Mucosa of descending colon (tissue), 3 donors: Measurements from ENCODE around the gene CXXC4. TPM values are rescaled to one million over a fixed set of nuclear protein-coding genes. Genes with fewer than 3 reads are reported as not detected.

Experiments used
- ATAC-seq: fragments of 200-7000 bp; cut with Tn5 transposase; one replicate; pipeline ENCODE4 v1.9.1; 2020; ENCODE audit warnings: mild to moderate bottlenecking, moderate library complexity
- DNase-seq, 3 donors: peaks; one replicate each; pipeline ENCODE4 v3.0.0-alpha.2; 2020
- H3K36me3 ChIP-seq: fragments of 200-600 bp; one replicate; pipeline ENCODE4 v1.8.0; 2021; ENCODE audit warnings: low read depth, mild to moderate bottlenecking
- H3K4me1 ChIP-seq: fragments of 200-600 bp; one replicate; pipeline ENCODE4 v1.8.0; 2021; ENCODE audit warnings: low read depth, mild to moderate bottlenecking
- H3K4me3 ChIP-seq: fragments of 200-600 bp; one replicate; pipeline ENCODE4 v1.8.0; 2021; ENCODE audit warnings: mild to moderate bottlenecking
- H3K9me3 ChIP-seq: fragments of 200-600 bp; one replicate; pipeline ENCODE4 v1.8.0; 2021; ENCODE audit warnings: mild to moderate bottlenecking
- CTCF ChIP-seq: fragments of 200-600 bp; IDR thresholded peaks from one replicate; pipeline ENCODE4 v1.8.0; 2022; ENCODE audit warnings: antibody characterized with exemption, mild to moderate bottlenecking
- intact Hi-C, 2 donors: fragments of 100-400 bp; cut with DNase I in 1 of 2; cut with micrococcal nuclease in 1 of 2; formaldehyde crosslinking; loops; one replicate each; pipeline versions ENCODE4 v1.11.0 to v1.11.1; 2022; cut with DNase I, micrococcal nuclease
- total RNA-seq, 3 donors: library from RNA; stranded (reverse); fragmentation: NEBNext Ultra II Directional in 2 of 3; extraction: Animal tissue kit (Norgen Biotek cat#: 25700) in 2 of 3; gene quantifications; one replicate each; pipeline versions ENCODE4 v1.2.1 to v1.2.4, GENCODE V29; 2021 to 2023
- donor health status: DM: no; HTN: no; CAD: no; lungs with moderate emphysema.
- donor health status: DM: no; HTN: no; CAD: no.
- donor health status: DM: no; HTN: yes; CAD: no.

Gene CXXC4
- total RNA-seq, 3 donors from 2014 or later: 0.96 to 4.2 (median 1.7) TPM

GRCh38 chr4:104493081-104493831, 1.4 kb downstream of the CXXC4 start:
- Histone ChIP-seq H3K9me3 (no peaks in the 10 kb centered on the region), H3K4me3 (no peak overlapping the region), H3K36me3 (no peaks in the 10 kb centered on the region), H3K4me1 (no peaks in the 10 kb centered on the region)
- no peak for ATAC-seq
- DNase-seq: no peak
- intact Hi-C loops: no loop called here
- no peak for TF ChIP-seq CTCF

GRCh38 chr4:104492183-104492771, 2.4 kb downstream of the CXXC4 start:
- ATAC-seq (peak; percentile 14), DNase-seq (peak in 1 of 3 donors; percentile 21)
- intact Hi-C loops: no loop called here
- no peak for TF ChIP-seq CTCF
- Histone ChIP-seq H3K36me3 (no peaks in the 10 kb centered on the region), H3K9me3 (no peaks in the 10 kb centered on the region), H3K4me1 (no peaks in the 10 kb centered on the region), H3K4me3 (peak overlapping the region; percentile 43)

- ATAC-seq (peak; percentile 19), DNase-seq (peak; percentile 58 to 64 (median 59))
- intact Hi-C loops: no loop called here
Measured at GRCh38 chr4:104491481-104492182, 3.1 kb downstream of the CXXC4 start.

GRCh38 chr4:104490770-104491480, 3.8 kb downstream of the CXXC4 start:
- intact Hi-C loops: no loop called here
- peak overlapping the region; percentile 43 for H3K4me3 ChIP-seq
- ATAC-seq (peak; percentile 50), DNase-seq (peak; percentile 77 to 81 (median 77))
- no peaks in the 10 kb centered on the region for H3K36me3 ChIP-seq
- TF ChIP-seq CTCF: no peak
- H3K9me3 ChIP-seq: no peaks in the 10 kb centered on the region
- no peaks in the 10 kb centered on the region for H3K4me1 ChIP-seq

More at GRCh38 chr4:104491481-104492182, 3.1 kb downstream of the CXXC4 start:
- Histone ChIP-seq H3K36me3 (no peaks in the 10 kb centered on the region), H3K4me1 (no peaks in the 10 kb centered on the region), H3K4me3 (peak overlapping the region; percentile 43), H3K9me3 (no peaks in the 10 kb centered on the region)
- no peak for TF ChIP-seq CTCF

- peak; percentile 18 for ATAC-seq
- TF ChIP-seq CTCF: no peak
- H3K36me3 ChIP-seq: no peaks in the 10 kb centered on the region
- no peak overlapping the region for H3K4me3 ChIP-seq
- H3K4me1 ChIP-seq: no peaks in the 10 kb centered on the region
- peak in 2 of 3 donors; percentile 38 to 44 for DNase-seq
- no peaks in the 10 kb centered on the region for H3K9me3 ChIP-seq
- intact Hi-C loops: no loop called here
Measured at GRCh38 chr4:104490096-104490769, 4.5 kb downstream of the CXXC4 start.
